Neural progenitor cell (in vitro differentiated cells): ENCODE data around the gene MCF2L2.

ENCODE experiments used
- CTCF ChIP-seq: fragments of 200-600 bp; sonication (generic); IDR thresholded peaks from 2 replicates; pipeline ENCODE4 v1.5.1; 2017; ENCODE audit warnings: antibody characterized with exemption, mild to moderate bottlenecking
- EZH2 ChIP-seq: fragments of 200-600 bp; sonication (generic); IDR thresholded peaks from 2 replicates; pipeline ENCODE4 v1.6.1; 2017; ENCODE audit warnings: antibody characterized with exemption, mild to moderate bottlenecking, moderate library complexity
- EZH2phosphoT487 ChIP-seq: fragments of 200-600 bp; sonication (generic); IDR thresholded peaks from 2 replicates; pipeline ENCODE4 v1.6.1; 2017; ENCODE audit warnings: antibody characterized with exemption

- TF ChIP-seq CTCF = no peak
- no peak for TF ChIP-seq EZH2
- TF ChIP-seq EZH2phosphoT487 = no peak
Measured at GRCh38 chr3:183255348-183255730, 173.1 kb downstream of the MCF2L2 start.
